ENCODE measurements around the gene SCYGR7.
"Not testable (repeated sequence)": the region's sequence is repeated elsewhere in the genome, so short reads cannot be mapped to it uniquely, and the experiment has no call there.

Gene SCYGR7

GRCh38 chr2:227717687-227718567, 10.2 kb upstream of the SCYGR7 start, which contains the start of gene SLC19A3:
SLC19A3 (minus strand) TSS chr2:227718028; CDS start chr2:227702318, 15,710 bp downstream.
- DNase-seq (ENCODE audit: extremely low spot score) = no peak
- ChIA-PET POLR2A (no interaction called here), CTCF (interaction anchor here (0.6 to 2.9 kb wide), 4 partner anchors 25 to 145 kb away, joined by 3 to 9 read pairs (median 6); no protein-coding TSS in a partner anchor)

GRCh38 chr2:227719641-227720040, 8.5 kb upstream of the SCYGR7 start:
- DNase-seq (ENCODE audit: extremely low spot score) = no peak
- POLR2A ChIA-PET = no interaction called here
- TF ChIP-seq CTCF (IDR thresholded peaks at IDR 0.05; ENCODE audit: control extremely low read depth, extremely low read depth, low read depth, missing control alignments) = no peak
- CTCF ChIA-PET = no interaction called here

More at GRCh38 chr2:227717687-227718567, 10.2 kb upstream of the SCYGR7 start, which contains the start of gene SLC19A3:
- TF ChIP-seq CTCF (IDR thresholded peaks at IDR 0.05; ENCODE audit: control extremely low read depth, extremely low read depth, low read depth, missing control alignments) = no peak

- TF ChIP-seq CTCF (IDR thresholded peaks at IDR 0.05; ENCODE audit: control extremely low read depth, extremely low read depth, low read depth, missing control alignments) = no peak
- CTCF ChIA-PET = interaction anchor here (1.2 to 1.5 kb wide), 2 partner anchors 10 to 170 kb away, joined by 3 read pairs; no protein-coding TSS in a partner anchor
- POLR2A ChIA-PET = no interaction called here
- no peak for DNase-seq (ENCODE audit: extremely low spot score)
These were observed 7.5 kb upstream of the SCYGR7 start for GRCh38 chr2:227720680-227721079.

- CTCF ChIA-PET; DNase-seq (ENCODE audit: extremely low spot score); POLR2A ChIA-PET: not testable (repeated sequence)
These were observed 5.3 kb upstream of the SCYGR7 start for GRCh38 chr2:227722821-227723220.

GRCh38 chr2:227724394-227725039, 3.6 kb upstream of the SCYGR7 start, which contains the start of gene SCYGR6:
SCYGR6 (minus strand) TSS chr2:227724757; CDS start chr2:227724757, 0 bp downstream.
- TF ChIP-seq CTCF (IDR thresholded peaks at IDR 0.05; ENCODE audit: control extremely low read depth, extremely low read depth, low read depth, missing control alignments) = no peak
- no peak for DNase-seq (ENCODE audit: extremely low spot score)
- ChIA-PET POLR2A (no interaction called here), CTCF (no interaction called here)

GRCh38 chr2:227739351-227739750, 11.2 kb downstream of the SCYGR7 start:
- CTCF ChIA-PET = interaction anchor here (0.8 to 1.4 kb wide), 3 partner anchors 23 to 150 kb away, joined by 3 read pairs; no protein-coding TSS in a partner anchor
- TF ChIP-seq CTCF (IDR thresholded peaks at IDR 0.05; ENCODE audit: control extremely low read depth, extremely low read depth, low read depth, missing control alignments) = no peak
- DNase-seq (ENCODE audit: extremely low spot score) = no peak
- POLR2A ChIA-PET = no interaction called here

- DNase-seq (ENCODE audit: extremely low spot score); POLR2A ChIA-PET: not testable (repeated sequence)
- CTCF ChIA-PET = interaction anchor here (1.8 kb wide), 1 partner anchor 26 kb away, joined by 5 read pairs; no protein-coding TSS in a partner anchor
These were observed 12.6 kb downstream of the SCYGR7 start for GRCh38 chr2:227740705-227741104.

All from GM10248 (cell line).